Neural progenitor cell (in vitro differentiated cells): Measurements from ENCODE around the gene ITPR3. TPM values are rescaled to one million over a fixed set of nuclear protein-coding genes. Genes with fewer than 3 reads are reported as not detected.

ENCODE experiments used
- DNase-seq: peaks from one replicate; pipeline ENCODE4 v3.0.0-alpha.2; 2016; ENCODE audit warnings: low spot score
- H2AFZ ChIP-seq: fragments of 200-600 bp; sonication (generic); replicated peaks from 2 replicates; pipeline ENCODE4 v1.6.1; 2016; ENCODE audit warnings: antibody characterized with exemption
- H3F3A ChIP-seq: fragments of 200-600 bp; sonication (generic); 2 replicates; pipeline ENCODE4 v1.6.1; 2016; ENCODE audit warnings: antibody characterized with exemption, low read depth
- H3K27ac ChIP-seq: fragments of 200-600 bp; sonication (generic); 2 replicates; pipeline ENCODE4 v1.5.1; 2016; ENCODE audit warnings: mild to moderate bottlenecking
- H3K27me3 ChIP-seq: fragments of 200-600 bp; sonication (generic); 2 replicates; pipeline ENCODE4 v1.6.1; 2016; ENCODE audit warnings: mild to moderate bottlenecking, moderate library complexity
- H3K36me3 ChIP-seq: fragments of 200-600 bp; sonication (generic); 2 replicates; pipeline ENCODE4 v1.5.1; 2016
- H3K4me1 ChIP-seq: fragments of 200-600 bp; sonication (generic); 2 replicates; pipeline ENCODE4 v1.6.1; 2016; ENCODE audit warnings: mixed run types
- H3K4me2 ChIP-seq: fragments of 200-600 bp; sonication (generic); 2 replicates; pipeline ENCODE4 v1.6.1; 2016
- H3K4me3 ChIP-seq: fragments of 200-600 bp; sonication (generic); 2 replicates; pipeline ENCODE4 v1.5.1; 2016
- H3K79me2 ChIP-seq: fragments of 200-600 bp; sonication (generic); 2 replicates; pipeline ENCODE4 v1.6.1; 2016; ENCODE audit warnings: low read depth
- H3K9ac ChIP-seq: fragments of 200-600 bp; sonication (generic); 2 replicates; pipeline ENCODE4 v1.6.1; 2016
- H3K9me3 ChIP-seq: fragments of 200-600 bp; sonication (generic); 2 replicates; pipeline ENCODE4 v1.5.1; 2016; ENCODE audit warnings: low read depth
- H4K20me1 ChIP-seq: fragments of 200-600 bp; sonication (generic); 2 replicates; pipeline ENCODE4 v1.6.1; 2016; ENCODE audit warnings: low read depth
- H3K27ac Mint-ChIP-seq: 3 replicates; pipeline ENCODE4 v1.8.0; 2021; ENCODE audit warnings: mixed read lengths
- H3K27me3 Mint-ChIP-seq: 2 replicates; pipeline ENCODE4 v1.8.0; 2022; ENCODE audit warnings: low read depth, mild to moderate bottlenecking, inconsistent platforms, moderate library complexity, mixed read lengths; ENCODE audit not compliant: insufficient read depth
- H3K36me3 Mint-ChIP-seq: 3 replicates; pipeline ENCODE4 v1.8.0; 2021; ENCODE audit warnings: mixed read lengths
- H3K4me1 Mint-ChIP-seq: 3 replicates; pipeline ENCODE4 v1.8.0; 2021; ENCODE audit warnings: mixed read lengths
- H3K4me3 Mint-ChIP-seq: 3 replicates; pipeline ENCODE4 v1.8.0; 2021; ENCODE audit warnings: mild to moderate bottlenecking, moderate library complexity, mixed read lengths
- H3K9me3 Mint-ChIP-seq: 3 replicates; pipeline ENCODE4 v1.8.0; 2020; ENCODE audit warnings: mixed read lengths
- CTCF ChIP-seq: fragments of 200-600 bp; sonication (generic); IDR thresholded peaks from 2 replicates; pipeline ENCODE4 v1.5.1; 2017; ENCODE audit warnings: antibody characterized with exemption, mild to moderate bottlenecking
- EZH2 ChIP-seq: fragments of 200-600 bp; sonication (generic); IDR thresholded peaks from 2 replicates; pipeline ENCODE4 v1.6.1; 2017; ENCODE audit warnings: antibody characterized with exemption, mild to moderate bottlenecking, moderate library complexity
- EZH2phosphoT487 ChIP-seq: fragments of 200-600 bp; sonication (generic); IDR thresholded peaks from 2 replicates; pipeline ENCODE4 v1.6.1; 2017; ENCODE audit warnings: antibody characterized with exemption
- total RNA-seq: library from RNA; depleted of rRNA; stranded (reverse); fragments of >200 nt; gene quantifications from 2 replicates; pipeline ENCODE4 v1.2.3, GENCODE V29; 2015; ENCODE audit warnings: low replicate concordance

Gene ITPR3
- total RNA-seq, 1 donor from 2014 or later: 1.5 TPM

- peaks cover 5% of the 10 kb centered on the region for H3K27me3 Mint-ChIP-seq
- no peak overlapping the region for H3K27ac Mint-ChIP-seq
- H3K4me1 ChIP-seq: no peaks in the 10 kb centered on the region
- H3K27me3 ChIP-seq: no peaks in the 10 kb centered on the region
- H3K4me3 Mint-ChIP-seq: no peak overlapping the region
- H3K36me3 Mint-ChIP-seq: no peaks in the 10 kb centered on the region
- H3K36me3 ChIP-seq: no peaks in the 10 kb centered on the region
- H2AFZ ChIP-seq: no peak overlapping the region
- no peak overlapping the region for H3K4me2 ChIP-seq
- peaks cover 17% of the 10 kb centered on the region for H3F3A ChIP-seq
- H3K9me3 Mint-ChIP-seq: no peaks in the 10 kb centered on the region
- peaks cover 12% of the 10 kb centered on the region for H3K4me1 Mint-ChIP-seq
- no peak overlapping the region for H3K9ac ChIP-seq
- H4K20me1 ChIP-seq: no peaks in the 10 kb centered on the region
- H3K4me3 ChIP-seq: no peak overlapping the region
- no peak overlapping the region for H3K27ac ChIP-seq
- peak; percentile 46 for DNase-seq
- H3K9me3 ChIP-seq: no peaks in the 10 kb centered on the region
- peaks cover 13% of the 10 kb centered on the region for H3K79me2 ChIP-seq
- TF ChIP-seq EZH2: no peak
- no peak for TF ChIP-seq EZH2phosphoT487
- TF ChIP-seq CTCF: peak; percentile 47
These were observed 37.4 kb upstream of the ITPR3 start for GRCh38 chr6:33583591-33584155.

- DNase-seq: no peak
- no peak overlapping the region for H3K9ac ChIP-seq
- H3K27ac ChIP-seq: no peak overlapping the region
- Mint-ChIP-seq H3K4me1 (peaks cover 7% of the 10 kb centered on the region), H3K9me3 (no peaks in the 10 kb centered on the region), H3K27ac (no peak overlapping the region), H3K4me3 (no peak overlapping the region), H3K27me3 (peaks cover 5% of the 10 kb centered on the region), H3K36me3 (no peaks in the 10 kb centered on the region)
- no peaks in the 10 kb centered on the region for H3K9me3 ChIP-seq
- H3K4me1 ChIP-seq: no peaks in the 10 kb centered on the region
- H3K36me3 ChIP-seq: no peaks in the 10 kb centered on the region
- H3K27me3 ChIP-seq: no peaks in the 10 kb centered on the region
- peaks cover 14% of the 10 kb centered on the region for H3F3A ChIP-seq
- no peak overlapping the region for H2AFZ ChIP-seq
- no peaks in the 10 kb centered on the region for H4K20me1 ChIP-seq
- TF ChIP-seq EZH2: no peak
- TF ChIP-seq EZH2phosphoT487: no peak
- no peak for TF ChIP-seq CTCF
- peaks cover 1% of the 10 kb centered on the region for H3K79me2 ChIP-seq
- H3K4me3 ChIP-seq: no peak overlapping the region
- H3K4me2 ChIP-seq: no peak overlapping the region
These were observed 36.3 kb upstream of the ITPR3 start for GRCh38 chr6:33584700-33585402.

GRCh38 chr6:33585403-33586107 is 35.6 kb upstream of the ITPR3 start:
- Histone ChIP-seq H4K20me1 (no peaks in the 10 kb centered on the region), H3K36me3 (no peaks in the 10 kb centered on the region), H2AFZ (peak overlapping the region; percentile 72), H3K9ac (no peak overlapping the region), H3K4me3 (no peak overlapping the region), H3K79me2 (no peaks in the 10 kb centered on the region), H3K4me2 (peak overlapping the region; percentile 51), H3K27ac (no peak overlapping the region), H3K9me3 (no peaks in the 10 kb centered on the region), H3K27me3 (no peaks in the 10 kb centered on the region), H3F3A (peaks cover 7% of the 10 kb centered on the region), H3K4me1 (no peaks in the 10 kb centered on the region)
- Mint-ChIP-seq H3K4me1 (peaks cover 3% of the 10 kb centered on the region), H3K9me3 (no peaks in the 10 kb centered on the region), H3K27me3 (peaks cover 5% of the 10 kb centered on the region), H3K27ac (no peak overlapping the region), H3K4me3 (no peak overlapping the region), H3K36me3 (no peaks in the 10 kb centered on the region)
- TF ChIP-seq EZH2phosphoT487 (no peak), CTCF (peak; percentile 85), EZH2 (no peak)
- peak; percentile 77 for DNase-seq
